IPS-18a (cell line): Measurements from ENCODE around the gene LACTB.
A peak's percentile ranks its signal among the peaks of the same experiment; 100 is the strongest.

Source experiments
- H3K27ac ChIP-seq: one replicate; pipeline ENCODE4 v1.5.1; 2013; ENCODE audit warnings: low read length
- H3K27me3 ChIP-seq: one replicate; pipeline ENCODE4 v1.6.1; 2013; ENCODE audit warnings: mild to moderate bottlenecking, low read length; ENCODE audit not compliant: control insufficient read depth, insufficient read depth
- H3K36me3 ChIP-seq: one replicate; pipeline ENCODE4 v1.6.1; 2013; ENCODE audit warnings: low read depth, low read length; ENCODE audit not compliant: control insufficient read depth
- H3K4me1 ChIP-seq: one replicate; pipeline ENCODE4 v1.6.1; 2013; ENCODE audit warnings: low read depth, low read length; ENCODE audit not compliant: control insufficient read depth
- H3K4me3 ChIP-seq: one replicate; pipeline ENCODE4 v1.5.1; 2013; ENCODE audit warnings: low read length
- H3K9ac ChIP-seq: one replicate; pipeline ENCODE4 v1.6.1; 2013; ENCODE audit warnings: mild to moderate bottlenecking, low read length, moderate library complexity
- H3K9me3 ChIP-seq: one replicate; pipeline ENCODE4 v1.6.1; 2013; ENCODE audit warnings: low read depth, low read length; ENCODE audit not compliant: control insufficient read depth

LACTB gene

GRCh38 chr15:63135281-63135680 lies 13.6 kb downstream of the LACTB start:
- no peak overlapping the region for H3K9ac ChIP-seq
- H3K9me3 ChIP-seq: no peaks in the 10 kb centered on the region
- H3K27me3 ChIP-seq: no peaks in the 10 kb centered on the region
- no peaks in the 10 kb centered on the region for H3K4me1 ChIP-seq
- no peak overlapping the region for H3K27ac ChIP-seq
- no peak overlapping the region for H3K4me3 ChIP-seq
- H3K36me3 ChIP-seq: no peaks in the 10 kb centered on the region

- no peaks in the 10 kb centered on the region for H3K4me1 ChIP-seq
- no peak overlapping the region for H3K9ac ChIP-seq
- no peak overlapping the region for H3K27ac ChIP-seq
These were observed 14.1 kb downstream of the LACTB start for GRCh38 chr15:63135804-63136203.

GRCh38 chr15:63136742-63137141 lies 15.1 kb downstream of the LACTB start:
- Histone ChIP-seq H3K27me3 (no peaks in the 10 kb centered on the region), H3K9me3 (no peaks in the 10 kb centered on the region), H3K9ac (no peak overlapping the region), H3K27ac (no peak overlapping the region), H3K36me3 (no peaks in the 10 kb centered on the region), H3K4me3 (no peak overlapping the region), H3K4me1 (no peaks in the 10 kb centered on the region)

More at GRCh38 chr15:63135804-63136203, 14.1 kb downstream of the LACTB start:
- Histone ChIP-seq H3K9me3 (no peaks in the 10 kb centered on the region), H3K27me3 (no peaks in the 10 kb centered on the region), H3K36me3 (no peaks in the 10 kb centered on the region), H3K4me3 (no peak overlapping the region)

- Histone ChIP-seq H3K9me3 (no peaks in the 10 kb centered on the region), H3K9ac (no peak overlapping the region), H3K27me3 (no peaks in the 10 kb centered on the region), H3K36me3 (no peaks in the 10 kb centered on the region), H3K4me1 (no peaks in the 10 kb centered on the region), H3K27ac (no peak overlapping the region), H3K4me3 (no peak overlapping the region)
These were observed 19.3 kb downstream of the LACTB start for GRCh38 chr15:63140936-63141335.

GRCh38 chr15:63145426-63145825 lies 23.8 kb downstream of the LACTB start:
- Histone ChIP-seq H3K9me3 (no peaks in the 10 kb centered on the region), H3K4me1 (no peaks in the 10 kb centered on the region), H3K27ac (no peak overlapping the region), H3K36me3 (no peaks in the 10 kb centered on the region), H3K4me3 (no peak overlapping the region), H3K27me3 (no peaks in the 10 kb centered on the region), H3K9ac (no peak overlapping the region)

- no peaks in the 10 kb centered on the region for H3K27me3 ChIP-seq
- H3K9me3 ChIP-seq: no peaks in the 10 kb centered on the region
- H3K4me1 ChIP-seq: no peaks in the 10 kb centered on the region
- H3K4me3 ChIP-seq: no peak overlapping the region
- no peak overlapping the region for H3K9ac ChIP-seq
- H3K27ac ChIP-seq: no peak overlapping the region
- peaks cover 2% of the 10 kb centered on the region for H3K36me3 ChIP-seq
These were observed 25.0 kb downstream of the LACTB start for GRCh38 chr15:63146684-63147083.

GRCh38 chr15:63151665-63152064 lies 30.0 kb downstream of the LACTB start:
- Histone ChIP-seq H3K27ac (no peak overlapping the region), H3K36me3 (peaks cover 27% of the 10 kb centered on the region), H3K4me3 (no peak overlapping the region), H3K4me1 (peaks cover 6% of the 10 kb centered on the region), H3K27me3 (no peaks in the 10 kb centered on the region), H3K9me3 (no peaks in the 10 kb centered on the region), H3K9ac (no peak overlapping the region)

GRCh38 chr15:63155486-63155885 lies 33.8 kb downstream of the LACTB start:
- H3K27me3 ChIP-seq: no peaks in the 10 kb centered on the region
- peak overlapping the region; percentile 85 for H3K9ac ChIP-seq
- H3K4me1 ChIP-seq: peaks cover 6% of the 10 kb centered on the region
- peaks cover 27% of the 10 kb centered on the region for H3K36me3 ChIP-seq
- H3K27ac ChIP-seq: no peak overlapping the region
- no peaks in the 10 kb centered on the region for H3K9me3 ChIP-seq
- H3K4me3 ChIP-seq: no peak overlapping the region

- Histone ChIP-seq H3K27me3 (no peaks in the 10 kb centered on the region), H3K9ac (peak overlapping the region; percentile 85), H3K4me3 (peak overlapping the region; percentile 90), H3K4me1 (peaks cover 6% of the 10 kb centered on the region), H3K36me3 (peaks cover 27% of the 10 kb centered on the region), H3K9me3 (no peaks in the 10 kb centered on the region), H3K27ac (no peak overlapping the region)
These were observed 34.5 kb downstream of the LACTB start for GRCh38 chr15:63156086-63156710.

- peak overlapping the region; percentile 85 for H3K9ac ChIP-seq
- peaks cover 6% of the 10 kb centered on the region for H3K4me1 ChIP-seq
- peaks cover 25% of the 10 kb centered on the region for H3K36me3 ChIP-seq
- no peaks in the 10 kb centered on the region for H3K27me3 ChIP-seq
- H3K9me3 ChIP-seq: no peaks in the 10 kb centered on the region
- no peak overlapping the region for H3K27ac ChIP-seq
- peak overlapping the region; percentile 90 for H3K4me3 ChIP-seq
These were observed 35.1 kb downstream of the LACTB start for GRCh38 chr15:63156755-63157117.

- Histone ChIP-seq H3K36me3 (peaks cover 21% of the 10 kb centered on the region), H3K4me1 (peaks cover 6% of the 10 kb centered on the region), H3K4me3 (peak within 1 kb of the TSS; percentile 90), H3K9ac (peak within 1 kb of the TSS; percentile 85), H3K27ac (peak within 1 kb of the TSS; percentile 59), H3K27me3 (no peaks in the 10 kb centered on the region), H3K9me3 (no peaks in the 10 kb centered on the region)
These were observed 35.6 kb downstream of the LACTB start, which contains the start of gene RPS27L for GRCh38 chr15:63157118-63157843. TSS of gene RPS27L (minus strand) at chr15:63157477. CDS start at chr15:63157405, 72 bp downstream.
